Activated CD8-positive, alpha-beta T cell treated with anti-CD3 and anti-CD28 coated beads, Interleukin-2, amount 10 ng/mL, durations not matched to agents 7 days and 5 days (primary cell): Measurements from ENCODE around the gene TNNI3K. TPM values are rescaled to one million over a fixed set of nuclear protein-coding genes. Genes with fewer than 3 reads are reported as not detected.
"Not testable (repeated sequence)": the region's sequence is repeated elsewhere in the genome, so short reads cannot be mapped to it uniquely, and the experiment has no call there.

Experiments used
- ATAC-seq: fragments of 150-1000 bp; cut with Tn5 transposase; one replicate; pipeline ENCODE4 v1.10.0; 2021; ENCODE audit warnings: moderate library complexity
- CTCF ChIA-PET: fragments of 350-600 bp; sonication (Branson Sonifier 250); formaldehyde crosslinking; loops from one replicate; lab custom pipeline; 2021; ENCODE audit warnings: antibody characterized with exemption; lab: Charles Lee
- POLR2A ChIA-PET: fragments of 350-600 bp; sonication (Branson Sonifier 250); formaldehyde crosslinking; loops from one replicate; lab custom pipeline; 2021; ENCODE audit warnings: antibody characterized with exemption; lab: Charles Lee
- DNase-seq: peaks from one replicate; pipeline ENCODE4 v3.0.0-alpha.2; 2020
- H3K27ac Mint-ChIP-seq: one replicate; pipeline ENCODE4 v1.8.0; 2021; ENCODE audit warnings: mild to moderate bottlenecking, mixed read lengths
- H3K27me3 Mint-ChIP-seq: one replicate; pipeline ENCODE4 v1.8.0; 2021; ENCODE audit warnings: low read depth, mixed read lengths
- H3K36me3 Mint-ChIP-seq: one replicate; pipeline ENCODE4 v1.8.0; 2021; ENCODE audit warnings: low read depth, mixed read lengths
- H3K4me1 Mint-ChIP-seq: one replicate; pipeline ENCODE4 v1.8.0; 2021; ENCODE audit warnings: low read depth, mixed read lengths
- H3K4me3 Mint-ChIP-seq: one replicate; pipeline ENCODE4 v1.8.0; 2021; ENCODE audit warnings: mild to moderate bottlenecking, mixed read lengths
- H3K9me3 Mint-ChIP-seq: one replicate; pipeline ENCODE4 v1.8.0; 2022; ENCODE audit warnings: mixed read lengths; ENCODE audit not compliant: insufficient read depth
- total RNA-seq, 2 experiments: library from RNA; stranded (reverse); gene quantifications; one replicate each; pipeline ENCODE4 v1.2.3, GENCODE V29; 2021

The TNNI3K gene
- total RNA-seq, 2 experiments from 2014 or later = not detected

DNA sequence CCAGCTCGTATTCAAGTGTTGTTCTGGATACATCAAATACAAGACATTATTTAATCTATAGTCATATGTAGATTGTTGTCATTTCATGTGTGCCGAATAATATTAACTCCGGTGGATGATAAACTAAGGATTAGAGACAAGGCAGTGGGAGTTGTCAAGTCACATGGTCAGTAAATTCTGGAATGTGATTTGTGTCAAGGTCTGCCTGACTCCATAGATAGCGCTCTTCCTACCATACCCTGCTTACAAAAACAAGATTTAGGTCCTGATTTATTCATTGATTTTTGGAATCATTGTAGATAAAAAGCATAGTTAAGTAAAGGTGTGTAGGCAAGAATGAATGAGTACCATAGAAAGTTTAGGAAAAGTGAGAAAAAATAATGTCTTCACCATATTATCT lies 2.6 kb downstream of the TNNI3K start:
- ATAC-seq = no peak
- no peaks in the 10 kb centered on the region for H3K4me1 Mint-ChIP-seq
- no peaks in the 10 kb centered on the region for H3K9me3 Mint-ChIP-seq
- H3K36me3 Mint-ChIP-seq = no peaks in the 10 kb centered on the region
- H3K4me3 Mint-ChIP-seq = no peak overlapping the region
- no peak overlapping the region for H3K27ac Mint-ChIP-seq
- no peak for DNase-seq
- no peaks in the 10 kb centered on the region for H3K27me3 Mint-ChIP-seq
- ChIA-PET POLR2A (no interaction called here), CTCF (no interaction called here)

DNA sequence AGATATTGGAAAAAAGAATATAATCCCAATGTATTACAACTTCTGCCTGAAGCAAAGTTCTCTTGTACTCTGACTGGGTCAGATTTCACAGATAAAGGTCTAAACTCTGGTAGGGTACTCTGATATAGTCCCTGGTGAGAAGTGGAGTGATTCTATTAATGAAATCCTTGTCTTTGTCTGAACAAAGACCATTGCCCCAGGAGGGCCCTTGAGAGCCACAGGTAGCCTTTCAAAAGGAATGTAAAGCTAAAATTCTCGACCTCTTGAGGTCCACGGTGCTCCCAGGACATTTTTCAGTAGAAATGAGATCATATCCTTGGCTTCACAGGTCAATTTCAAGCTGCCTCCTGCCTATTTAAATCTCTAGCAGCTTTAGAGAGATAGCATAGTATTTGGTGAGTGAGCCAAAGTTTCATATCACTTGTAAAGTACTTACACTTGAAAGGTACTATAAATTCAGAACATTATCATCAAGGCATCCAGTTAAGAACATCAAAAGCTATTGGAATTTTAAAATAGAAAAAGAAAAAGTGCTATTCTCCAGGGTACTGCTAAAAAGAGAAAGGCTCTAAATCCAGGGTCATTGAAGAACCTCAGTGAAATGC lies 10.1 kb downstream of the TNNI3K start:
- H3K4me3 Mint-ChIP-seq = no peak overlapping the region
- ATAC-seq = no peak
- ChIA-PET CTCF (no interaction called here), POLR2A (no interaction called here)
- no peaks in the 10 kb centered on the region for H3K9me3 Mint-ChIP-seq
- no peak for DNase-seq
- no peaks in the 10 kb centered on the region for H3K36me3 Mint-ChIP-seq
- H3K4me1 Mint-ChIP-seq = no peaks in the 10 kb centered on the region
- no peak overlapping the region for H3K27ac Mint-ChIP-seq
- H3K27me3 Mint-ChIP-seq = no peaks in the 10 kb centered on the region

GRCh38 chr1:74246315-74246714 lies 11.1 kb downstream of the TNNI3K start:
- Mint-ChIP-seq H3K27me3 (no peaks in the 10 kb centered on the region), H3K27ac (no peak overlapping the region), H3K4me3 (no peak overlapping the region), H3K36me3 (no peaks in the 10 kb centered on the region), H3K9me3 (no peaks in the 10 kb centered on the region), H3K4me1 (no peaks in the 10 kb centered on the region)
- ATAC-seq (no peak), DNase-seq (no peak)
- CTCF ChIA-PET = no interaction called here
- POLR2A ChIA-PET = no interaction called here

DNA sequence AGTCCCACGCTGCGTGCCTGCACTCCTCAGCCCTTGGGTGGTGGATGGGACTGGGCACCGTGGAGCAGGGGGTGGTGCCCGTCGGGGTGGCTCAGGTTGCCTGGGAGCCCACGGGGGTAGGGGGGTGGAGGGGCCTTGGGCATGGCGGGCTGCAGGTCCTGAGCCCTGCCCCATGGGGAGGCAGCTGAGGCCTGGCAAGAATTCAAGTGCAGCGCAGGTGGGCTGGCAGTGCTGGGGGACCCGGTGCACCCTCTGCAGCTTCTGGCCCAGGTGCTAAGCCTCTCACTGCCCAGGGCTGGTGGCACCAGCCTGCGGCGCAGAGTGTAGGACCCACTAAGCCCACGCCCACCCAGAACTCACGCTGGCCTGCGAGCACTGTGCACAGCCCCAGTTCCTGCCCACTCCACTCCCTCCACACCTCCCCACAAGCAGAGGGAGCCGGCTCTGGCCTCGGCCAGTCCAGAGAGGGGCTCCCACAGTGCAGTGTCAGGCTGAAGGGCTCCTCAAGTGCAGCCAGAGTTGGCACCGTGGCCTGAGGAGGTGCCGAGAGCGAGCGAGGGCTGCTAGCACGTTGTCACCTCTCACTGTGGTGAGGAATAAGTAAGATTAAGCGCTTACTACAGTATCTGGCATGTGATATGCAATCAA lies 12.8 kb downstream of the TNNI3K start:
- H3K9me3 Mint-ChIP-seq = no peaks in the 10 kb centered on the region
- ATAC-seq (no peak), DNase-seq (no peak)
- H3K4me1 Mint-ChIP-seq = no peaks in the 10 kb centered on the region
- H3K4me3 Mint-ChIP-seq = no peak overlapping the region
- ChIA-PET CTCF (no interaction called here), POLR2A (no interaction called here)
- no peak overlapping the region for H3K27ac Mint-ChIP-seq
- H3K27me3 Mint-ChIP-seq = no peaks in the 10 kb centered on the region
- H3K36me3 Mint-ChIP-seq = no peaks in the 10 kb centered on the region

DNA sequence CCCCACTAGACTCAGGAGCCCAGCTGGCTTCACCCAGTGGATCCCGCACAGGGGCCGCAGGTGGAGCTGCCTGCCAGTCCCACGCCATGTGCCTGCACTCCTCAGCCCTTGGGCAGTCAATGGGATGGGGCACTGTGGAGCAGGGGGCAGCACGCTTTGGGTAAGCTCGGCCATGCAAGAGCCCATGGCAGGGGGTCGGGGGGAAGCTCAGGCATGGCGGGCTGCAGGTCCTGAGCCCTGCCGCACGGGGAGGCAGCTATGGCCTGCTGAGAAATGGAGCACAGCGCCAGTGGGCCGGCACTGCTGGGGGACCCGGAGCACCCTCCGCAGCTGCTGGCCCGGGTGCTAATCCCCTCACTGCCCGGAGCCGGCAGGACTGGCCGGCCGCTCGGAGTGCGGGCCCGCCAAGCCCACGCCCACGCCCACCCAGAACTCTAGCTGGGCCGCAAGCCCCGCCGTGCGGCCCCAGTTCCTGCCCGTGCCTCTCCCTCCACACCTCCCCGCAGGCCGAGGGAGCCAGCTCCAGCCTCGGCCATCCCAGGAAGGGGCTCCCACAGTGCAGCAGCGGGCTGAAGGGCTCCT lies 18.1 kb downstream of the TNNI3K start:
- POLR2A ChIA-PET, H3K36me3 Mint-ChIP-seq, H3K27ac Mint-ChIP-seq, DNase-seq, H3K4me1 Mint-ChIP-seq, H3K9me3 Mint-ChIP-seq, ATAC-seq, H3K4me3 Mint-ChIP-seq, CTCF ChIA-PET, H3K27me3 Mint-ChIP-seq: not testable (repeated sequence)

- no peak for DNase-seq
- CTCF ChIA-PET = no interaction called here
- ATAC-seq = no peak
- Mint-ChIP-seq H3K27ac (no peak overlapping the region), H3K36me3 (no peaks in the 10 kb centered on the region), H3K9me3 (no peaks in the 10 kb centered on the region), H3K4me1 (no peaks in the 10 kb centered on the region), H3K27me3 (no peaks in the 10 kb centered on the region), H3K4me3 (no peak overlapping the region)
- POLR2A ChIA-PET = no interaction called here
Observed at GRCh38 chr1:74266001-74266400, 30.8 kb downstream of the TNNI3K start.

- H3K9me3 Mint-ChIP-seq = no peaks in the 10 kb centered on the region
- ATAC-seq = no peak
- H3K4me1 Mint-ChIP-seq = no peaks in the 10 kb centered on the region
- no peaks in the 10 kb centered on the region for H3K36me3 Mint-ChIP-seq
- DNase-seq = no peak
- CTCF ChIA-PET = no interaction called here
- no peak overlapping the region for H3K27ac Mint-ChIP-seq
- POLR2A ChIA-PET = no interaction called here
- H3K4me3 Mint-ChIP-seq = no peak overlapping the region
- no peaks in the 10 kb centered on the region for H3K27me3 Mint-ChIP-seq
Observed at GRCh38 chr1:74271503-74271902, 36.3 kb downstream of the TNNI3K start.

GRCh38 chr1:74280642-74281396 lies 45.6 kb downstream of the TNNI3K start:
- H3K4me1 Mint-ChIP-seq = no peaks in the 10 kb centered on the region
- ATAC-seq (no peak), DNase-seq (no peak)
- no peaks in the 10 kb centered on the region for H3K9me3 Mint-ChIP-seq
- H3K4me3 Mint-ChIP-seq = no peak overlapping the region
- POLR2A ChIA-PET = no interaction called here
- no peaks in the 10 kb centered on the region for H3K27me3 Mint-ChIP-seq
- H3K27ac Mint-ChIP-seq = no peak overlapping the region
- CTCF ChIA-PET = no interaction called here
- no peaks in the 10 kb centered on the region for H3K36me3 Mint-ChIP-seq

GRCh38 chr1:74286414-74286813 lies 51.2 kb downstream of the TNNI3K start:
- ChIA-PET CTCF (no interaction called here), POLR2A (no interaction called here)
- H3K9me3 Mint-ChIP-seq = no peaks in the 10 kb centered on the region
- no peak overlapping the region for H3K4me3 Mint-ChIP-seq
- H3K36me3 Mint-ChIP-seq = no peaks in the 10 kb centered on the region
- H3K4me1 Mint-ChIP-seq = no peaks in the 10 kb centered on the region
- DNase-seq (no peak), ATAC-seq (no peak)
- no peaks in the 10 kb centered on the region for H3K27me3 Mint-ChIP-seq
- H3K27ac Mint-ChIP-seq = no peak overlapping the region

GRCh38 chr1:74314438-74314837 lies 79.3 kb downstream of the TNNI3K start:
- no peak overlapping the region for H3K4me3 Mint-ChIP-seq
- no peaks in the 10 kb centered on the region for H3K27me3 Mint-ChIP-seq
- H3K9me3 Mint-ChIP-seq = no peaks in the 10 kb centered on the region
- ChIA-PET CTCF (no interaction called here), POLR2A (no interaction called here)
- no peaks in the 10 kb centered on the region for H3K36me3 Mint-ChIP-seq
- DNase-seq = no peak
- no peak overlapping the region for H3K27ac Mint-ChIP-seq
- ATAC-seq = no peak
- no peaks in the 10 kb centered on the region for H3K4me1 Mint-ChIP-seq

DNA sequence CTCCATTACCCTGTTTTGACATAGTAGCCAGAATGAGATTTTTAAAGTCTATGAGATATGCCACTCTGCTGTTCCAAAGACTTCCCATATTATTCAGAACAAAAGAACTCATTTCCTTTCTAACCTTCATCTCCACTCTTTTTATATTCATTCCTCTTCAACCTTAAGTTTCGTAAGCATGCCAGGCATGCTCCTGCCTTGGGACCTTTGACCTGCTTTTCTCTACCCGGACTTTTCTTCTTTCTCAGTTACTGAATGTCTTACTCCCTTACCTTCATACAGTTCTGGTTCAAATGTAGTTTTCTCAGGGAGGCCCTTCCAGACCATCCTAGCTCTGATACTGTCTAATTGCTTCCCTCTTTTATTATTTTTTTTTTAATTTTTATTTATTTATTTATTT lies 81.1 kb downstream of the TNNI3K start:
- Mint-ChIP-seq H3K36me3 (no peaks in the 10 kb centered on the region), H3K27ac (no peak overlapping the region), H3K4me1 (no peaks in the 10 kb centered on the region), H3K4me3 (no peak overlapping the region), H3K27me3 (no peaks in the 10 kb centered on the region), H3K9me3 (no peaks in the 10 kb centered on the region)
- ATAC-seq (no peak), DNase-seq (no peak)
- CTCF ChIA-PET = no interaction called here
- POLR2A ChIA-PET = no interaction called here

DNA sequence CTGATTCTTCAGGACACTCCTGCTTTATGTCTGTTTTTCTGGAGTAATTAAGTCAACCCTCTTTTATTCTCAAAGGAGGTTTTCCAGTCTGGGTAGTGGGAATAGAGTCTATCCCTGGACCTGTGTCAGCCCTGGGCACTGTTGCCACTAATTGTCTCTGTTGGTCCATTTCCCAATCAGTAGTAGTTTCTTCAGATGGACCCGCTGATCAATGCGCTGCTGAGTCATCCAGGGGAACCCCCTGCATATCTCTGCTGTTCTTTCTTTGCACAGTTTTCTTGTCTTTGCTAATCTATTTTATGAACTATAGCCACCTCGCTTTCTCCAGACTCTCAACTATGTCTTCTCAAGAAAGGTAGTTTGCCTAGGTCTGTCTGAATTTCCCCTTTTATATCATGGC lies 82.5 kb downstream of the TNNI3K start:
- Mint-ChIP-seq H3K9me3 (no peaks in the 10 kb centered on the region), H3K36me3 (no peaks in the 10 kb centered on the region), H3K27me3 (no peaks in the 10 kb centered on the region), H3K27ac (no peak overlapping the region), H3K4me1 (no peaks in the 10 kb centered on the region), H3K4me3 (no peak overlapping the region)
- ATAC-seq (no peak), DNase-seq (no peak)
- ChIA-PET POLR2A (no interaction called here), CTCF (no interaction called here)
